Hepatocyte (in vitro differentiated cells): ENCODE data around the gene COL24A1. TPM values are rescaled to one million over a fixed set of nuclear protein-coding genes. Genes with fewer than 3 reads are reported as not detected.

Experiments used
- DNase-seq: peaks from one replicate; pipeline ENCODE4 v3.0.0-alpha.2; 2016; ENCODE audit warnings: low spot score
- H2AFZ ChIP-seq: fragments of 200-600 bp; sonication (generic); 2 replicates; pipeline ENCODE4 v1.6.0; 2016; ENCODE audit warnings: antibody characterized with exemption, mild to moderate bottlenecking
- H3K27ac ChIP-seq: fragments of 200-600 bp; sonication (generic); 2 replicates; pipeline ENCODE4 v1.5.1; 2016; ENCODE audit warnings: mild to moderate bottlenecking
- H3K27me3 ChIP-seq: fragments of 200-600 bp; sonication (generic); 2 replicates; pipeline ENCODE4 v1.6.1; 2016
- H3K36me3 ChIP-seq: fragments of 200-600 bp; sonication (generic); replicated peaks from 2 replicates; pipeline ENCODE4 v1.5.1; 2016; ENCODE audit warnings: low read depth; ENCODE audit not compliant: insufficient read depth
- H3K4me1 ChIP-seq: fragments of 200-600 bp; sonication (generic); 2 replicates; pipeline ENCODE4 v1.5.1; 2016; ENCODE audit warnings: mild to moderate bottlenecking, moderate library complexity; ENCODE audit not compliant: insufficient read depth
- H3K4me2 ChIP-seq: fragments of 200-600 bp; sonication (generic); 2 replicates; pipeline ENCODE4 v1.6.0; 2016
- H3K4me3 ChIP-seq: fragments of 200-600 bp; sonication (generic); 2 replicates; pipeline ENCODE4 v1.5.1; 2016; ENCODE audit warnings: mild to moderate bottlenecking
- H3K79me2 ChIP-seq: fragments of 200-600 bp; sonication (generic); 2 replicates; pipeline ENCODE4 v1.6.0; 2017; ENCODE audit warnings: mild to moderate bottlenecking
- H3K9me2 ChIP-seq: fragments of 200-600 bp; sonication (generic); replicated peaks from 2 replicates; pipeline ENCODE4 v1.6.0; 2017; ENCODE audit warnings: mild to moderate bottlenecking; ENCODE audit not compliant: insufficient read depth
- H3K9me3 ChIP-seq: fragments of 200-600 bp; sonication (generic); 2 replicates; pipeline ENCODE4 v1.5.1; 2016; ENCODE audit warnings: low read depth, mild to moderate bottlenecking
- H4K20me1 ChIP-seq: fragments of 200-600 bp; sonication (generic); 2 replicates; pipeline ENCODE4 v1.6.0; 2016; ENCODE audit warnings: mild to moderate bottlenecking; ENCODE audit not compliant: insufficient read depth, poor library complexity, severe bottlenecking
- EZH2 ChIP-seq: fragments of 200-600 bp; sonication (generic); IDR thresholded peaks from 2 replicates; pipeline ENCODE4 v1.6.1; 2016; ENCODE audit warnings: antibody characterized with exemption, mild to moderate bottlenecking, borderline replicate concordance
- EZH2phosphoT487 ChIP-seq: fragments of 200-600 bp; sonication (generic); IDR thresholded peaks from one replicate; pipeline ENCODE4 v1.6.1; 2018; ENCODE audit warnings: antibody characterized with exemption, mild to moderate bottlenecking, low read depth, moderate library complexity; ENCODE audit not compliant: unreplicated experiment, severe bottlenecking
- WGBS: methylation state at CpG from one replicate; pipeline ENCODE4 v1.1.6; 2016; ENCODE audit warnings: low lambda C conversion rate; ENCODE audit errors: missing lambda C conversion rate; 5-methylcytosine and 5-hydroxymethylcytosine counted together
- polyA plus RNA-seq: library from polyadenylated mRNA; unstranded; fragments of >200 nt; fragmentation: Nextera tagmentation; extraction: Ambion mirVana; gene quantifications from 2 replicates; pipeline ENCODE4 v1.2.1, GENCODE V29; 2016
- total RNA-seq: library from RNA; depleted of rRNA; stranded (reverse); fragments of >200 nt; gene quantifications from 2 replicates; pipeline ENCODE4 v1.2.3, GENCODE V29; 2014
- TF ChIP-seq, protein P1 (sequence below): fragments of 200-600 bp; sonication (generic); IDR thresholded peaks from 2 replicates; pipeline ENCODE4 v1.5.1; 2016; ENCODE audit warnings: antibody characterized with exemption, mild to moderate bottlenecking; ENCODE audit not compliant: poor library complexity

The COL24A1 gene
- total RNA-seq = 2.7 and 3.3 TPM in 2 replicates
- polyA plus RNA-seq = 2.4 and 3.2 TPM in 2 replicates

DNA sequence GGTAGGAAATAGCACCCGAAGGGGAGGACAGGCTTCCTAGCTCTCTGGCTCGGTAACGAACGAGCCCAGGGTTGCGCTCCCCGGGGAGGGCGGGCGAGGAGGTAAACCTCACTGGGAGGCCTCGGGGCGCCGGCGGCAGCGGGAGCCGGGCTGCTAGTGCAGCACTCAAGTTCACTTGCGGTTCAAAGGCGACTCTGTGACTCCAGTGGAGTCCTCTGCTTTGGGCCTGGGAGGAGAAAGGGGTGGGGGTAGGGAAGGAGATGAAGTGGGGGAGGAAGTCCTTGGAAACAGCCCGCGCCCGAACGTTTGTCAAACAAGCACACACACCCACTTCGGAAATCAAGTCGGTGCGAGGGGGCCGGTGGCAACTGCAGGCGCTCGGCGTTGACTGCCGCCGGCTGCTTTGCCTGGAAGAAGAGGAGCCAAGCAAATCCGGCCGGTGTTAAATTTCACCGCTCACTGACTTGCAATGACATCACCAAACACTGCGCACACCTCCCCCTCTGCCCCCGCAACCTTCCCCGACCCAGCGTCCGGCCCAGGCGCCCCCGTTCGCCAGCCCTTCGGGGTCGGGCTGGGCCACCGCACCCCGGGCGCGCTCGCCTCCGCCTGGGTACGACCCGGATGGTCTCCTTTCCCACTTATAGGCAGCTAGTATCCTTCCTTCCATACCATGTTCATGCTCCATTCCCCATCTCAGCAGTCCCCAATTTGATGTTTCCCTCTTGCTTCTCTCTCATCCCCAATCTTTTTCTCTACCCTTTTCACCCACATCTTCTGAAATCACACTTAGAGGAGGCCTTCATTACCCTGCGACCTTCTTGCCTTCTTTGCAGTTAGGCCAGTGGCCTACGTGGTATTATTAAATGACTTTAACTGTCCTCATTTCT, at the start of gene COL24A1:
TSS of gene COL24A1 (minus strand) at position 207 of the 890 bp plus-strand sequence. CDS start 376 bp downstream, outside the sequence.
- 10% methylated on average over 34 of the region's 52 CpGs for WGBS
- H4K20me1 ChIP-seq = no peaks in the 10 kb centered on the region
- DNase-seq = peak; percentile 69

GRCh38 chr1:86205741-86206140, 49.2 kb upstream of the COL24A1 start:
- no peaks in the 10 kb centered on the region for H3K4me1 ChIP-seq
- no peaks in the 10 kb centered on the region for H4K20me1 ChIP-seq
- H3K27me3 ChIP-seq = no peaks in the 10 kb centered on the region
- H3K4me3 ChIP-seq = no peak overlapping the region
- WGBS = 89% methylated on average over 3 of the region's 3 CpGs
- H2AFZ ChIP-seq = no peak overlapping the region
- no peak for TF ChIP-seq EZH2
- no peak for TF ChIP-seq EZH2phosphoT487
- TF ChIP-seq, protein P1, sequence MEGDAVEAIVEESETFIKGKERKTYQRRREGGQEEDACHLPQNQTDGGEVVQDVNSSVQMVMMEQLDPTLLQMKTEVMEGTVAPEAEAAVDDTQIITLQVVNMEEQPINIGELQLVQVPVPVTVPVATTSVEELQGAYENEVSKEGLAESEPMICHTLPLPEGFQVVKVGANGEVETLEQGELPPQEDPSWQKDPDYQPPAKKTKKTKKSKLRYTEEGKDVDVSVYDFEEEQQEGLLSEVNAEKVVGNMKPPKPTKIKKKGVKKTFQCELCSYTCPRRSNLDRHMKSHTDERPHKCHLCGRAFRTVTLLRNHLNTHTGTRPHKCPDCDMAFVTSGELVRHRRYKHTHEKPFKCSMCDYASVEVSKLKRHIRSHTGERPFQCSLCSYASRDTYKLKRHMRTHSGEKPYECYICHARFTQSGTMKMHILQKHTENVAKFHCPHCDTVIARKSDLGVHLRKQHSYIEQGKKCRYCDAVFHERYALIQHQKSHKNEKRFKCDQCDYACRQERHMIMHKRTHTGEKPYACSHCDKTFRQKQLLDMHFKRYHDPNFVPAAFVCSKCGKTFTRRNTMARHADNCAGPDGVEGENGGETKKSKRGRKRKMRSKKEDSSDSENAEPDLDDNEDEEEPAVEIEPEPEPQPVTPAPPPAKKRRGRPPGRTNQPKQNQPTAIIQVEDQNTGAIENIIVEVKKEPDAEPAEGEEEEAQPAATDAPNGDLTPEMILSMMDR = no peak
- H3K36me3 ChIP-seq = no peaks in the 10 kb centered on the region
- H3K9me3 ChIP-seq = no peaks in the 10 kb centered on the region
- no peaks in the 10 kb centered on the region for H3K79me2 ChIP-seq
- DNase-seq = no peak
- H3K9me2 ChIP-seq = no peaks in the 10 kb centered on the region
- H3K27ac ChIP-seq = no peak overlapping the region
- H3K4me2 ChIP-seq = no peak overlapping the region

More for the DNA sequence above, at the start of gene COL24A1:
- H3K4me1 ChIP-seq = peaks cover 21% of the 10 kb centered on the region
- no peaks in the 10 kb centered on the region for H3K9me3 ChIP-seq
- H3K27ac ChIP-seq = peak within 1 kb of the TSS; percentile 69
- no peaks in the 10 kb centered on the region for H3K79me2 ChIP-seq
- peak within 1 kb of the TSS; percentile 13 for H3K4me3 ChIP-seq
- peak within 1 kb of the TSS; percentile 15 for H2AFZ ChIP-seq
- peak within 1 kb of the TSS; percentile 85 for H3K4me2 ChIP-seq
- H3K27me3 ChIP-seq = peaks cover 35% of the 10 kb centered on the region
- no peaks in the 10 kb centered on the region for H3K36me3 ChIP-seq
- TF ChIP-seq, protein P1 = no peak
- TF ChIP-seq EZH2phosphoT487 = no peak
- no peak for TF ChIP-seq EZH2
- no peaks in the 10 kb centered on the region for H3K9me2 ChIP-seq

DNA sequence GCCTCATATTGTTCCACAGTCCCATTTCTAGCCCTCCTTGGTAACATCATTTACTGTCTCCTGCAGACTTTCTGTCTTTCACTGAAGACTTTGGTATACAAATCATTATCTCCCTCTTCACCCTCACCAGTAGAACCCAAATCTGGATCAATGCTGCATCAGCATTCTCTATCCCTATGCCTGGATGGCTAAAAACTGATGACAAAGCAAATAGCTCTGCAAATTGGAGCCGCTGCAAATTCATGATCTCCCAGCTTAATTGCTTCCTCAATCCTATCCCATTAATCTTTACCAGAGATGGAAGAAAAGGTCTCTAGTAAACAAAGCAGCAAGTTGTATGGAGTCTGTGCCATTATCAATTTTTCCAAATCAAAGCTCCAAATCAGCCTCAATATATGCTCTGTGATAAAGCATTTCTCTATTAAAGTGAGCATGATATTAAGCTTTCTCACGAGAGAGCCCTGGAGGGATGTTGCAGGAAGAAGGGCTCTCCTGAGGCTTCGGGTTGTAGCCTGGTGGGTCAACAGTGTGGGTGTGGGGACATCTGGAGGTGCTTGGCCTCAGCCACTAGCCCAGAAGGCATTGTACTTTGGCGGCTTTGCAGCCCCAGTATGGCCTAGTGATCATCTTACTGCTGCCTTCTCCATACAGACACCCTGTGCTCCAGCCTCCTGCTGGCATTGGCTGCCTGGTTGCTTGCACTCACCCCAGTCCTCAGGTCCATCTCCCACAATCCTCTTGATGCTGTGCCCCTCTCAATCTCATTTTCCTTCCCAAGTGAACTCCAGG, 46.2 kb upstream of the COL24A1 start:
- H2AFZ ChIP-seq = no peak overlapping the region
- H3K36me3 ChIP-seq = no peaks in the 10 kb centered on the region
- H3K27ac ChIP-seq = no peak overlapping the region
- H3K4me1 ChIP-seq = no peaks in the 10 kb centered on the region
- H3K27me3 ChIP-seq = no peaks in the 10 kb centered on the region
- H3K4me2 ChIP-seq = no peak overlapping the region
- H3K9me2 ChIP-seq = no peaks in the 10 kb centered on the region
- H3K4me3 ChIP-seq = no peak overlapping the region
- no peaks in the 10 kb centered on the region for H3K9me3 ChIP-seq
- WGBS = 84% methylated on average over 4 of the region's 4 CpGs
- H3K79me2 ChIP-seq = no peaks in the 10 kb centered on the region
- DNase-seq = no peak
- TF ChIP-seq, protein P1 = no peak
- TF ChIP-seq EZH2phosphoT487 (no peak), EZH2 (no peak)
- no peaks in the 10 kb centered on the region for H4K20me1 ChIP-seq
